ENCODE data around the gene DCC. TPM values are rescaled to one million over a fixed set of nuclear protein-coding genes. Genes with fewer than 3 reads are reported as not detected.
"Not testable (repeated sequence)": the region's sequence is repeated elsewhere in the genome, so short reads cannot be mapped to it uniquely, and the experiment has no call there.

DCC gene
- total RNA-seq, 4 donors from 2014 or later: 0.84 to 1.2 TPM; not detected in 2

DNA sequence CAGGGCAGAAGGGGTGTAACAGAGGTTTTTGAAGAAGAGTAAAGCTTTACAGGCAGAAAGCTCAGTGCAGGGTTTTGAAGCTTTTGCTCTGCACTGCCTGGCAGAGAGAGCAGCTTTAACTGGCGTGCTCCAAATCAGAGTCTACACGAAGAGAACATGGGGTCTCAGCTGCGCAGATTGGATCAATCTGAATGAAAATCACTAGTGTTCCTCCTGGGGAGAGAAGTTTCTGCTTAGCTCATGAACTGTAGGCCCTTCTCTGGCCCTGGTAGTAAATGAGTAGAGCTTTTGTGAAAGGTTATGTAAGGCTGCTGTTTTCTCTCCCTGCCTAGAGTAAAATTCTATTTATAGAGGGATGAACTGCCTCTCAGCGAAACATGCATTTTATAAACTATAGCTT, 13.6 kb downstream of the DCC start:
- no peaks in the 10 kb centered on the region for H3K4me1 ChIP-seq
- H3K27ac ChIP-seq: no peak overlapping the region
- H3K9me3 ChIP-seq: no peaks in the 10 kb centered on the region
- DNase-seq (ENCODE audit: low spot score in 2 of 2): no peak
- no peak overlapping the region for H3K4me3 ChIP-seq
- no peaks in the 10 kb centered on the region for H3K36me3 ChIP-seq
- TF ChIP-seq, protein P1, sequence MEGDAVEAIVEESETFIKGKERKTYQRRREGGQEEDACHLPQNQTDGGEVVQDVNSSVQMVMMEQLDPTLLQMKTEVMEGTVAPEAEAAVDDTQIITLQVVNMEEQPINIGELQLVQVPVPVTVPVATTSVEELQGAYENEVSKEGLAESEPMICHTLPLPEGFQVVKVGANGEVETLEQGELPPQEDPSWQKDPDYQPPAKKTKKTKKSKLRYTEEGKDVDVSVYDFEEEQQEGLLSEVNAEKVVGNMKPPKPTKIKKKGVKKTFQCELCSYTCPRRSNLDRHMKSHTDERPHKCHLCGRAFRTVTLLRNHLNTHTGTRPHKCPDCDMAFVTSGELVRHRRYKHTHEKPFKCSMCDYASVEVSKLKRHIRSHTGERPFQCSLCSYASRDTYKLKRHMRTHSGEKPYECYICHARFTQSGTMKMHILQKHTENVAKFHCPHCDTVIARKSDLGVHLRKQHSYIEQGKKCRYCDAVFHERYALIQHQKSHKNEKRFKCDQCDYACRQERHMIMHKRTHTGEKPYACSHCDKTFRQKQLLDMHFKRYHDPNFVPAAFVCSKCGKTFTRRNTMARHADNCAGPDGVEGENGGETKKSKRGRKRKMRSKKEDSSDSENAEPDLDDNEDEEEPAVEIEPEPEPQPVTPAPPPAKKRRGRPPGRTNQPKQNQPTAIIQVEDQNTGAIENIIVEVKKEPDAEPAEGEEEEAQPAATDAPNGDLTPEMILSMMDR (IDR thresholded peaks at IDR 0.05): no peak
- H3K27me3 ChIP-seq: no peaks in the 10 kb centered on the region
- 28 to 42% methylated on average over 4 of the region's 4 CpGs for WGBS, 2 donors

DNA sequence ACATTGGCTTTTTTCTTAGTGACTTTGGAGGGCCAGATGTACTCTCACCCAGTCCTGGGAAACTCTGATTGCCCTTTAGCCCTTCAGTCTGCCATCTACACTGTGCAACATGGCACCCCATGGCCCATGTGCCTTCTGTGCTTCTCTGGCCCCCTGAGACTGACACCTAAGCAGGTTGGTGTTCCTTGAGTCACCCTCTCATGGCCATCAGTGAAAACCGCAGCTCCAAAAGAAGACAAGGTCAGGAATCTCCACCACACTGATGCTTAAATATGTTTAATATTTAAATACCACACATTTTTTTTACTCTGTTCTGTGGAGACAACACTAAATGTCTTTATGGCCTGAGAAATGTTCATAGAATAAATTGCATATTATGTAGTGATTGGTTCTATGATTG, 23.9 kb downstream of the DCC start:
- DNase-seq (ENCODE audit: low spot score in 2 of 2): no peak
- Histone ChIP-seq H3K36me3 (no peaks in the 10 kb centered on the region), H3K27me3 (no peaks in the 10 kb centered on the region), H3K4me3 (no peak overlapping the region), H3K9me3 (no peaks in the 10 kb centered on the region), H3K4me1 (no peaks in the 10 kb centered on the region), H3K27ac (no peak overlapping the region)
- TF ChIP-seq EP300 (IDR thresholded peaks at IDR 0.05) (no peak), POLR2A (IDR thresholded peaks at IDR 0.05) (no peak)
- TF ChIP-seq, protein P1 (IDR thresholded peaks at IDR 0.05): no peak
- WGBS, 2 donors: 93 to 98% methylated on average over 1 of the region's 1 CpG

DNA sequence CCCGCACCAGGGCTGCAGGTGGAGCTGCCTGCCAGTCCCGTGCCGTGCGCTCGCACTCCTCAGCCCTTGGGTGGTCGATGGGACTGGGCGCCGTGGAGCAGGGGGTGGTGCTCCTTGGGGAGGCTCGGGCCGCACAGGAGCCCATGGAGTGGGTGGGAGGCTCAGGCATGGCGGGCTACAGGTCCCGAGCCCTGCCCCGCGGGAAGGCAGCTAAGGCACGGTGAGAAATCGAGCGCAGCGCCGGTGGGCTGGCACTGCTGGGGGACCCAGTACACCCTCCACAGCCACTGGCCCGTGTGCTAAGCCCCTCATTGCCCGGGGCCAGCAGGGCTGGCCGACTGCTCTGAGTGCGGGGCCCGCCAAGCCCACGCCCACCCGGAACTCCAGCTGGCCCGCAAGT, 26.9 kb downstream of the DCC start:
- H3K9me3 ChIP-seq; H3K36me3 ChIP-seq; H3K4me3 ChIP-seq; H3K4me1 ChIP-seq; H3K27me3 ChIP-seq; DNase-seq (ENCODE audit: low spot score in 2 of 2); H3K27ac ChIP-seq: not testable (repeated sequence)
- 98% methylated on average over 10 of the region's 27 CpGs; no CpG with 5 or more reads in 1 of the 2 donors for WGBS, 2 donors

DNA sequence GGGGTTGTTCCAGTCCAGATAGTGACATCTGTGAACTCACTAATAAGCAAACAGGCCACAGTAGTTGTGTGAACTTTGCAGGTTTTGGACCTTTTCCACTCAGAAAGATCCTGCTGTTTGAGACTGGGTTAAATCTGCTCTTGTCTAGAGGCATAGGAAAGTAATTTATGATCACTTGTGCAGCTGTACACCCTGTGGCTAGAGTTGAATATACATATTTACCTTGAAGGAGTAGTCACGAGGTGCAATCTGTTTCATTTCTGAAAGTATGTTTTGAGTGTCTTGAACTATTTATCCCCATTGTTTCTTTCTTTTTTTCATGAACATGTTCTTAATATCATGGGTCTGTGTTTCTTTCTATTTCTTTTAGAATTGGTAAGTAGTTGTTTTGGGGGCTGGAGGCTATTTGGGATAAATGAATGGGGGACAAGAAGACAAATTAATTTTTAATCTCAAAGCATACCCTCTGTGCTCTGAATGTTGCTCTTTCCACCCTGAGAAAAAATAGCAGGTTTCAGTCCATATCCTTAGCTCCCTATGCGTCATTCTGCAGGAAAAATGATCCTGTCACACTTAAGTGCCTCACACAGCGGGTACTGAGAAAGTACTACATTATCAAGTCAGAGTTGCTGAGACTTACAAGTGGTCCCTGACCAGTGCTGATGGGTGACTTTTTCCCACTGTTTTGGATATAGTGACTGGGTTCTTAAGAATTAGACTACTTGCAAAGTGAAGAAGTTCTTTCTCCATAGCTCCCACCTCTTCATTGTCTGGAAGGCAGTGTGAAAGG, 28.2 kb downstream of the DCC start:
- 55 to 61% methylated on average over 3 of the region's 3 CpGs for WGBS, 2 donors
- DNase-seq (ENCODE audit: low spot score in 2 of 2): no peak

DNA sequence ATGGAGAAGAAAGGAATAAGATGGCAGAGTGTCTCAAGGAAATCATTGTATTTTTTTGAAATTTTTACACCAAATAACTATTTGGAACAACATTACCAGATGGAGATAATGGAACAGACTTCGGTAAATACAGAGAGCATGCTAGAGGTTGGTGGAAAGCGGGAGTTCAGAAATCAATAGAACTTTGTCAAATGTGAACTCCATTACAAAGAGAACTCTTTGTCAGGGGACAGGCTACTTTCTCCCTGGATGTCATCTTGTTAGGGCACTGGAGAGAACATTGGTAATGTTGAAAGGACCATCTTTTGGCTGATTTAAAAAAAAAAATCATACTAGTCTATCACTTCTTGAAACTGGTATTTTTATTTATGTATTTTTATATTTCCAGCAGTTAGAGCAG, 30.8 kb downstream of the DCC start:
- no peaks in the 10 kb centered on the region for H3K27me3 ChIP-seq
- no peak overlapping the region for H3K27ac ChIP-seq
- no peaks in the 10 kb centered on the region for H3K4me1 ChIP-seq
- 36 to 56% methylated on average over 2 of the region's 2 CpGs for whole genome bisulfite sequencing, 2 donors
- DNase-seq (ENCODE audit: low spot score in 2 of 2): no peak
- no peaks in the 10 kb centered on the region for H3K36me3 ChIP-seq
- TF ChIP-seq EP300 (IDR thresholded peaks at IDR 0.05): no peak
- TF ChIP-seq POLR2A (IDR thresholded peaks at IDR 0.05): no peak
- H3K9me3 ChIP-seq: no peaks in the 10 kb centered on the region
- H3K4me3 ChIP-seq: no peak overlapping the region

More for the DNA sequence above, 28.2 kb downstream of the DCC start:
- Histone ChIP-seq H3K36me3 (no peaks in the 10 kb centered on the region), H3K4me1 (no peaks in the 10 kb centered on the region), H3K27ac (no peak overlapping the region), H3K27me3 (no peaks in the 10 kb centered on the region), H3K9me3 (no peaks in the 10 kb centered on the region), H3K4me3 (no peak overlapping the region)
- TF ChIP-seq POLR2A (IDR thresholded peaks at IDR 0.05): no peak
- TF ChIP-seq, protein P1 (IDR thresholded peaks at IDR 0.05): no peak
- no peak for TF ChIP-seq EP300 (IDR thresholded peaks at IDR 0.05)

DNA sequence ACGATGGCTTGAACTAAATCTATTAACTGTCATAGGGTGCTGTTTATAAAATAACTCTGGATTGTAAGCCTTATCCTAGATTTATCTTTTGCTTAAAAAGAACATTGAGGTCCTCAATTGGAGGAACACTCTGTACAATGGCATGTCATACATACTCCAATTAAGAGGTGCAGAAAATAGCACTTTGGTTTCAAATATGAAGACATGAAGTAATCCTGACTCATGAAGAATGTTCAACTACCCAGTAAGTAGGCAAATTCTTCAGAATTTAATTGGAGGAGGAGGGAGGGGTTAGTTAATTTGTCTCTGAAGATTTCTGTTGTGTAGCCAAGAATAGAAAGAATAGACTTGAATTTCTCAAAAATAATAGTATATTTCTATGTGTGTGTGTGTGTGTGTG, 36.1 kb downstream of the DCC start:
- Histone ChIP-seq H3K4me3 (no peak overlapping the region), H3K4me1 (no peaks in the 10 kb centered on the region), H3K9me3 (no peaks in the 10 kb centered on the region), H3K27ac (no peak overlapping the region), H3K27me3 (no peaks in the 10 kb centered on the region), H3K36me3 (no peaks in the 10 kb centered on the region)
- WGBS, 2 donors: 67 to 69% methylated on average over 1 of the region's 1 CpG
- TF ChIP-seq POLR2A (IDR thresholded peaks at IDR 0.05): no peak
- TF ChIP-seq, protein P1 (IDR thresholded peaks at IDR 0.05): no peak
- no peak for TF ChIP-seq EP300 (IDR thresholded peaks at IDR 0.05)
- no peak for DNase-seq (ENCODE audit: low spot score in 2 of 2)

Measured in tibial nerve (tissue), 4 donors.